KBM-7 (cell line): Measurements from ENCODE around the gene FRMD6.
A peak's percentile ranks its signal among the peaks of the same experiment; 100 is the strongest.
"Not testable (repeated sequence)": the region's sequence is repeated elsewhere in the genome, so short reads cannot be mapped to it uniquely, and the experiment has no call there.

Experiments used
- DNase-seq: peaks from one replicate; pipeline ENCODE4 v3.0.0-alpha.2; 2015
- in situ Hi-C: fragments of 300-500 bp; cut with MboI; formaldehyde crosslinking; loops from 2 replicates; pipeline ENCODE4 v1.14.3; 2020; ENCODE audit warnings: low sequenced_read_pairs, low pct_unique_long_range_greater_than_20kb, mixed read lengths

FRMD6 gene

DNA sequence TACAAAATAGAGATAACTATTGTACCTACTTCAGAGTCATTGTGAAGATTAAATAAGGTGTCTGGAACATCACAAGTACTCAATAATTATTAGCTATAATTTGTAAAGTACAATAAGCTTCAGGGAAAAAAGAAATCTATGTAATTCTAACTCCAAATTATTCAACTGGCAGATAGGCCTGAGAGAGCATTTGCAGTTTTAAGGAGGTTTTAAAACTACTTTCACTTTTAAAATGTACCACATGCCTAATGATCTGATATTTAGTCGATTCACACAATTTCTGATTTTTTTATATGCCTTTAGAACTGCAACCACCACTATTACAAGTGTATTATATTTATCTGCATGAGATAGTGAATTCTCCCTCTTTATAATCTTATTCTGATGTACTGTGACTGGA is 24.9 kb upstream of the FRMD6 start:
- no peak for DNase-seq
- in situ Hi-C loops: no loop called here

DNA sequence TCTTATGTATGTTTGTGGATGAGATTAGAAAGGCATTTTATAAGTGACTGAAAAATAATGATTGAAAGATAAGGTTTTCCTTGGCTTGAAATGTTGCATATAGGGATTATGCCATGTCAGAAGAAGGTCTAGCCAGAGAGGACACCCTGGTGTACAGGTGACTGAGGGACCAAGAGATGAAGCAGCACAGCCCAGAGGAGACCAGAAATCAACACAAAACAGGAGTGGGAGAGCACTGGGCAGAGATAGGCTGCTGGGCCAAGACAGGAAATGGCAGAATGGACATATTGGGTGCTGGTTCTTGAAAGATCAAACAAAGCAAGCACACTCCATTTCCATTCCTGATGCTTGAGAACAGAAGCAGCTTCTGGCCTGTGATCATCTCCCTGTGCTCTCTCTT is 24.4 kb upstream of the FRMD6 start:
- no peak for DNase-seq
- in situ Hi-C loops: no loop called here

DNA sequence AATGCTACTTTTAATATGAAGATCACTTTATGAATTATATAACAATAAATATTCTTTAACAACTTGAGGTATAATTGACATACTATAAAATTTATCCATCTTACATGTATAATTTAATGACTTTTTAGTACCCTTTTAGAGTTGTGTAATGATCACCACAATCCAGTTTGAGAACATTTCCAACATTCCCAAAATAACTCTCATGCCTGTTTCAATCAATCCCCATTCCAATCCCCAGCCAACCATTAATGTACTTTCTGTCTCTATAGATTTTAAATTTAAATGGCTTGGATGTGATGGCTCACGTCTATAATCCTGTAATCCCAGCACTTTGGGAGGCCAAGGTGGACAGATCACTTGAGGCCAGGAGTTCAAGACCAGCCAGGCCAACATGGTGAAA is 23.5 kb upstream of the FRMD6 start:
- in situ Hi-C loops: no loop called here
- DNase-seq: no peak

DNA sequence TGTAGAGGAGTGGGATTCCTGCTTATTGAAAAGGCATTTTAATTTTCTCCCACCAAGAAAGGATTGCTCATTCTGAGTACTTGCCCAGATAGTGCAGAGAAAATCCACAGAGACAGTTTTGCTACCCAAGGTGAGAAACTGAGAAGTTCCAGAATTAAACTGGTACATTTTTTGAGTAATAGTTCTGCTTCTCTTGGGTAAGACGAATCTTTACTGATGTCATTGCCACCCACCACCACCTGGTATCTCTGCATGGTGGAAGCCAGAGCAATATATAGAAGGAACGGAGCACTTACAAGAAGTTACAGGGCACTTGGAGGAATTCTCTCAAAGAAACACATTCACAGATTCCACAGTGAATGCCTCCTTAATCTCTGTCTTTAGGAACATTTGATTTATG is 20.7 kb upstream of the FRMD6 start:
- in situ Hi-C loops: no loop called here
- DNase-seq: no peak

DNA sequence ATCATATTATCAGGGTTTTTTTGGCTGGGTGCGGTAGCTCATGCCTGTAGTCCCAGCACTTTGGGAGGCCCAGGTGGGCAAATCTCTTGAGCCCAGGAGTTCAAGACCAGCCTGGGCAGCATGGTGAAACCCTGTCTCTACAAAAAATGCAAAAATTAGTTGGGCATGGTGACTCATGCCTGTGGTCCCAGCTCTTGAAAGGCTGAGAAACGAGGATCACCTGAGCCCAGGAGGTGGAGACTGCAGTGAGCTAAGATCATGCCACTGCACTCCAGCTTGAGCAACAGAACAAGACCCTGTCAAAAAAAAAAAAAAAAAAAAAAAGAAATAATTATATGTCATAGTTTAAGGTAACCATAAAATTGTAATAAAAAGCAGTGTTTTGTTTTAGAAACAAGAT is 18.4 kb upstream of the FRMD6 start:
- in situ Hi-C loops, DNase-seq: not testable (repeated sequence)

DNA sequence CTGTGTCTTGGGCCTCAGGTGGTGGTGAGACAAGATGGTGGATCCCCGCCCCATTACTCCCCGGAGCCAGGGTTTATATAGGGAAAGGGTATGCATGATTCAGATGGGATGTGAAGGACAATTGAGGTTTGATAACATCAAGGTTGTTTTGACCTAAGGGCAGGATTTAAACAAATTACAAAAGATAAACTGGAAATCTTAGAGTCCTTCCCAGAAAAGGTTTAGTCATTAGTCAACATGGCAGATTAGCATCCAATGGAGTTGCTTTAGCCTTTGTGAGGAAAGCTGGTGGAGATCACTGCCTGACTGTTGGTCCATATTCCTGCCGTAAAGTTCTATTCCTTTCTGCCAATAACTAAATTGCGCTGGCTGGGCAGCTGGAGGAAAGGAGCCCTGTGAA is 15.6 kb upstream of the FRMD6 start:
- in situ Hi-C loops: no loop called here
- DNase-seq: no peak

DNA sequence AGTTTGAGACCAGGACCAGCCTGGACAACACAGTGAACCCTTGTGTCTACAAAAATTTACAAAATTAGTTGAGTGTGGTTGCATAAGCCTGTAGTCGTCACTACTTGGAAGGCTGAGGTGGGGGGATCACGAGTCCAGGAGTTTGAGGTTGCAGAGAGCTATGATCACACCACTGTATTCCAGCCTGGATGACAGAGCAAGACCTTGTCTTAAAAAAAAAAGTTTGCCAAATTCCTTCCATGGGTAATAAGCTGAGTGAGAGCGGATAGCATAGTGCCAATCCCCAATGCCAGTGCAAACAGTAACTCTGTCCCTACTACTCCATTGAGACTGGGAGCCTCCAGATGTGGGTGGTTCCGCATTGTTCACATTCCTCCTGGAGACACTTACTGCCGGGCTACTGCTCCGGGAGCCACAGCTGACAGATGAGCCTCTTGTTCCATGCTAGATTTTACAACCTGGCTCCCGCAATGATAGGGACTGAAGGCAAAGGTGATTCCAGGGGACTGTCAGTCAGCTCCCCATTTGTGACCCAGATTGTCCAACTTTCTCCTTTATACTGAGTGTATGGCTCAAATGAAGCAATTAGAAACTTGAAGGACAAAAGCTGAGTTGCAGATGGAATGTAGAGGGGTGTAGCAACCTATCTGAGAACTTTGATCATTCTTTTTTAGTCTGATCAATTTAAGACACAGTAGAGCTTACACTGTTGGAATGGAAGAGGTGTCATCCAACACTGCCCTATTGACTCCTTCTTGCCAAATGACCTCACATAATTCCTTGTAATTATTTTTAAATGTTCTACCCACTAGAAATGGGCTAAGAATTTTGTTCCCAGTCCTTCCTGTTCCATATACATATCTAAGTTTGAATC is 13.4 kb upstream of the FRMD6 start:
- in situ Hi-C loops: no loop called here
- DNase-seq: no peak

DNA sequence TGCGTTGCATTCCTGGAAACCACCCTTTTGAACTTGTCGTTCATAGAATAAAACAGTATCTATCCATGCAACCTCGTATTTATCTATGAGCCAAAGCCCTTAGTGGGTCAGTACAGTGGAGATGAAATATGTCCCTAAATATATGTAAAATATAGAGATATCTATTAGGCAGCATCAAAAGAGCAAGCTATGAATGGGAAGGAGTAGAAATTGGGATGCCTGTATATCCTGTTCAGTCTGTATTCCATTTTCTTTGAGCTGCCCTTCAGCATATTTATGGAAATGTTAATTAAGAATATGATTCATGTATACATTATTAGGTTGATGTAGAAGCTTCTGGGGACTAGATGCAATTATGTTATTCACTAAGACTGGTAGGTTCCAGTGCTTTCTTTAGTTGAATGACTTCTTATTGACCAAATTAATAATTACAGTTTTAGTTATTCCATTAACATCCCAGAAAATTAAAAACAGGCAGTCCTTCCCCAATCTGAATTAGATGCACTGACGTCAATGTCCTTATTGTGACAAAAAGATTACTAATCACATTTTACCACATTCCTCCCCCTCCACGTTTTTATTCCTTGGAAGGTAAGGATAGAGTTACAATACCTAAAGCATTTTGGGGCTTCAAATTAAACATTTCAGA is 11.9 kb upstream of the FRMD6 start:
- DNase-seq: no peak
- in situ Hi-C loops: no loop called here

DNA sequence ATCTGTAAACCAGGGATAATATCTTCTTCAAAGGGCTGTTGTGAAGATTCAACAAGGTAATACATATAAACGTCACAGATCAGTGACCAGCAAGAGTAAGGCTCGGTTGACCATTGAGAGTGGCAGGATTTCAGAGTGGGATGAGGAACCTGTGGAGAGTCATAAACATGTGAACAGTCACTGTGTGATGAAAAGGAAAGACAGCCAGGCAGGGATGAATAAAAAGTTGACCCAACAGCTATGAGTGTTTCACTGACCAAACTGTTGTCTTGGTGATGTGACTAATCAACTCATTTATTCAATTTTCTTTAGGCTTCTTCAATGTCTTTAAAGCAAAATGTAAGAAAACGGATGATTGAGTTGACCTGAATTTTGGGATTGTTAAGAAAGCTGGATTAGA is 8.6 kb upstream of the FRMD6 start:
- in situ Hi-C loops: no loop called here

DNA sequence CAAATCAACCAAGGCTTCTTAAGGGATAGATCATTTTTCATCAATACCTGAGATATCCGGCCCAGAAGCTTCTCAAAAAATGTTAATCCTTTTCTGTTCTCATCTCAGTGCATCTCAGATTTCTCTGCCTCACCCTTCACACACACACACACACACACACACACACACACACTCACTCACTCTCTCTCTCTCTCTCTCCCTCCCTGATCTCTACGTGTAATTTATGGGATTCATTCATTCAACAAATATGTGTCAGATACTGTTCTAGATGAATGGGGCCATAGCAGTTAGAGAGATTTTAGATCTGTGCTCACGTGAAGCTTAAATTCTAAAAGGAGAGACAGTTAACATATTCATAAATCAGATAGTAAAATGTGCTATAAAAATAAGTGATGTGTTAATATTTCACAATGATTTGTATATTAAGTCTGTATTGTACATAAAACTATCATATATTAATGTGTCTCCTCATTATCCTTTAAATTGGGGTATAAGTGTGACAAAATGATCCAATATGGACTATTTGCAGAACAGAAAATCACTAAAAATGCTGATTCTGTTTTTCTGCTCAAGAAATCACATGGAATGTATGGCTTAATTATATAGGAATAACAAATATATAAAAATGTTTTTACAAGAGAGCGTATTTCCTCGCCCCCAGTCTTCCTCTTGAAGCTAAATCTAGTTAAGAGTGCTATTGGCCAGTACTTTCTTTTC is 7.3 kb upstream of the FRMD6 start:
- no peak for DNase-seq
- in situ Hi-C loops: no loop called here

More for the DNA sequence above, 8.6 kb upstream of the FRMD6 start:
- no peak for DNase-seq

DNA sequence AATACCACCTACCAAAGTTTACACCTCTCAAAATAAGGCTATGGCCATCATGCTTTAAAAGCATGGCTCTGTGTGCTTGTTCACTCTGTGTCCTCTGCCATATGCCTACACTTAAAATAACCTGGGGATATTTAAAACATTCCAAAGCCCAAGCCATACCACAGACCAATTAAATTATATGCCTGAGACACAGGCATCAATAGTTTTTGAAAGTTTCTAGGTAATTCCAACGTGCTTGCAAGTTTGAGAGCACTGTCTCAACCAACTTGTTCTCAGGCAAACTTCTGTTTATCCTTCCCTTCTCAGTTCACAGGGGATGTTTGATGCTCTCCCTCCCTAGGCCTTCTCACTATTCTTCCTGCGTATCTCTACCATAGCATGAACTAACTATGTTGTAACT is 3.4 kb upstream of the FRMD6 start:
- in situ Hi-C loops: no loop called here
- no peak for DNase-seq

DNA sequence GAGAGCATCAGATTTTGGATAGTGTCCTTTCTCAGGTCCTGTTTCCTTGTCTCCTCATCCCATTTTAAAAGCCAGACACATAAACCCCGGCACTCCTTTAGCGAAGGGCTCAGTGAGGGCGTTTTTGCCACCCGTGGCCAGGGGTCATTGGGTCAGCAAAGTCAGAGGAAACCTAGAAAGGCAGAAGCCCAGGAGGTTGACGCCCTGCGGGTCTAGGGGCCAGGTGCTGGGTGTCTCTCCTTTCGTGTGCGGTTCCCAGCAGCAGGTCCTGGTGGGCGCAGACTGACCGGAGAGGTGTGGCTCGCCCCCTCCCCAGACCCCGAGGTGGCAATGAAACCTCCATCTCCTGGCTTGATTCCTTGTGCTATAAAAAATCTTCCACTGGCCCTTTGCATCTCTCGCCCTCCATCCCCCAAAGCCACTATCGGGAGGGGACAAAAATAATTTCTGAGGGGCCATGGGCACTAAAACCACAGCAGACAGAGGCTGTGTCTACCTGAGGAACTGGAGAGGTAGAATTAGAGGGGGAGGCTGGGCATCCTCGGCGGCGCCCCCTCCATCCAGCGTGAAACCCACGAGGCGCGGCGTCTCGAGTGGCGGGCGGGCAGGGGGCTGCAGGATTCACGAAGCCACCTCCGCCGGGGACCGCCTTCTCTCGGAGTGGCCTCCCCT is 858 bp upstream of the FRMD6 start:
- in situ Hi-C loops: no loop called here
- DNase-seq: peak; percentile 3

DNA sequence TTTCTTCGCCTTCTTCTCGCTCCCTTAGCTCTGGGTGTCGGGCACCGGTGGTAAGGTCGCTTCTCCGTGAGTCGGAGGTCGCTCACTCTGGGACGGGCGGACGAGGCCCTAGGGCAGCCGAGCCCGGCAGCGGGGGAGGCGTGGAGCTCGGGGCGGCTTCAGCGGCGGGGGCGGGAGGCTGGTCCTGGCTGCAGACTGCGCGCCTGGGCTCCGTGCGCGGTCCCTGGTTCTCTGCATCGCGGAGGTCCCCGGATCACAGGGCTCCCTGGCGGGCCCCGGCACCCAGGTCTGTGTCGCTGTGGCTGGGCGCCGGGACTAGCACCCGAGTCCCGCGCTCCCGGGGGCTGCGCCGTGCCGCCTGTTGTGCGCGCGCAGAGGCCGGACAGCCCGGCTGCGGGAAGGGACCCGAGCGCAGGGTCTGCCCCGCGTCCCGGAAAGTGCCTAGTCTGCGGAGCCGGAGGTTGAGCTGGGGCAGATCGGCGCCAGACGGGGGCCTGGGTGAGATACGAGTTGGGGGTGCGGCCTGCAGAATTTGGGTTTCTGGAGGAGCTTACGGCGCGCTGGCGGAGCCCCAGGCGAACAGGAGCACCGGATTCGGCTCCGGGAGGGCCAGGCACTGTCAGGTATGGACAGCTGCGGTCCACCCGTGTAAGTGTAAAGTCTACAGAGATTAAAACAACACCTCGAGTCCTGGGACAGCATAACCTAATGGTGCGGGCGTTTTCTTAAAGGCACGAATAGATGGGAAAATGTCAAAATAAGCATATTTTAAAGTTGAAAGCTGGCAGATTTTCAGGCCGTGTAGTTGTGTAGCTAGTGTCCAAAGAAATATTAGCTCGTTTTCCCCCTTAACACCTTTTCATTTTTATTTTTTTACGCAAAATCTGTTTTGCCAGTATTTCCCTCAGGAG is 713 bp downstream of the FRMD6 start:
- in situ Hi-C loops: no loop called here
- DNase-seq: peak; percentile 3

DNA sequence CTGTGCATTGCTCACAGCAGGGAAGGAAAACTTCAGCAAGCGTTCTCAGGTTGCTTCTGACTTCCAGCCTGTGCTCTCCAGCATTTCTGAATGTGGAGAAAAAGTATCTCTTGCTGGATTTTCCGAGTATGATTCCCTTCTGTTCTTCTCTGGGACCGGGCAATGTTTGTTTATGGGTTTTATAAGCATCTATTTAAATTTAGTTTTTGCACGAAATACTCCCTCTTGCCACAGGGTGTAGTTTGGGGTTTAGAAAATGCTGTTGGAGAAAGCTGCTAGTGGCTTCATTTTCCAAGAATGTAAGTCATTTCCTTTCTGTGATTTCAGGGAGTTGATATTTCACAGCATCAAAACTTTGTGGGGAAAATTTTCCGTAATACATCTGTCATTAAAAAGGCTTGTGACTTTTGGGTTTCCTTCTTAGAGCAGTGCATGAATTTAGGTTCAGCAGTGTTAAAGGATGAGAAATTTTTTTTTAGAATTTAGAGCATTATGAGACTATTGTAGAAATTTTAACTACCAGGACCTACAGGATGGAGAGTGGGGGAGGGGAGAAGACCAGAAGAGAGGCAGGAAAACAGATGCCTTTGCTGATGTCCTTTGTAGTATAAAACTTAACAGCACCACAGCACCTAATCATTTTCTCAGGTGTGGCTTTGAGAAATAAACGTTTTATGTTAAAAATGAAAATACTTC is 1.5 kb downstream of the FRMD6 start:
- peak; percentile 33 for DNase-seq
- in situ Hi-C loops: no loop called here

DNA sequence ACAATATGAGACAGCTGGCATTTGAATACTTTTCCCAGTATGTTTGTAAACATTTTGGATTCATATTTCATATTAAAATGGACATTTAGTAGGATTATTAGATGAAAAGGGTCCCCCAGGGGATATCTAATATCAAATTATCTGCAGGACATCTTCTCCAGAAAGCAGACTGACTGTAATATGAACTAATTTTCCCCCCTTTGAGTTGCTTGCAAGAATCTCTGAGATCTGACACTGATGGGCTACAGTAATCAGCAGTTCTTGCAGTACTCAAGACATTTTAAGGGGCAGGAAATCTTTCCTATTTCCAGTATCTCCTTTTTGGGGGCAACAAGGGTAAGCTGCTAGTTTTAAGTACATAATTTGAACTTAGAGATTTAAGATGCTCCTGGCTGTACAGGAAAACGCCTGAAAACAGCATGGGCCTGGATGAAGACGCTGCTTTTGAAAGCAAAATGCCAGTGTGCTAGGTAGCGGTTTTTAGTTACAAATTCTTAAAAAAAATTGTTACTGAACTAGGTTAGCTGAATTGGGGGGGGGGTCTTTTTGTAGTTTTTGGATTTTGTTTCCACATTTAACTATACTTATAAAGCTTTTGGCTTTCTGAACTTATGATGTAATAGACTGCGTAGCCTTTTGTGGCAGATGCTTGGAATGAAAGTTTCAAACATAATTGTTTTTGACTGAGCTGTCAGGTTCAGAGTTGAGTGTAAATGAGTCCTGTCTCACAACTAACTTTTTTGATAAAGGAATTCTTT is 2.2 kb downstream of the FRMD6 start:
- no peak for DNase-seq
- in situ Hi-C loops: no loop called here

DNA sequence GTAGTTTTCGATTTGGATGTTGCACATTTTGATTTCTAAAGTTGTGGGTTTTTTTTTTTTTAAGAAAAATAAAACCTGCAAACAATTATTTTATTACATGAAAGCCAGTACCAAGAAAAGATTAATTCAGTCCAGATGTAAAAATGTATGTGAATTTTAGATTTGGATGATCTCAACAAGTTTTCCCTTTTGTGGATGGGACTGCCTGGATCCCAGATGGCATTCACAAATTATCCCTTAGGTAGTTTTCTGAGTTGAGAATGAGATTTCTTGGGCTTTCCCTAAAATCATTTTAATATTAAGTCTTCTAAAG is 2.8 kb downstream of the FRMD6 start:
- in situ Hi-C loops: no loop called here
- no peak for DNase-seq

DNA sequence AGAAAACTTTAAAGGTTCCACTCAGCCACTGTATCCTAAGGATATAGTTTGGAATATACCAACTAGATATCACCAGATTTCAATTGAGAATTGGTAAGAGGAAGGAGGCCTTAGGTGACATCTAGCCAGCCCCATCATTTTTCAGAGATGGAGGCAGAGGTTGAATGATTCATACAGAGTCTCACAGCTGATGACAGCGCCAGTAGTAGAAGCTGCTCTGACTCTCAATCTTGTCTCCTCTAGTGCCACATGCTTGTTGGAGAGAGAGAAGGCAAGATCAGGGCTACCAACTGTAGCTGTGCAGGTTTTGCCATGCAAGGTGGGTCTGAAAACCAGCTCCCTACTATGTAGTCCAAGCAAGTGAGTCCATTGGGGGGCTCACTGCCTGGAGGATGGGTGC is 6.1 kb downstream of the FRMD6 start:
- DNase-seq: no peak
- in situ Hi-C loops: no loop called here
